HG03103 (cell line): ENCODE data around the gene ODAM.
"Not testable (repeated sequence)": the region's sequence is repeated elsewhere in the genome, so short reads cannot be mapped to it uniquely, and the experiment has no call there.

Source experiments
- ATAC-seq: cut with Tn5 transposase; IDR thresholded peaks from one replicate; pipeline ENCODE4 v1.9.1; 2021; ENCODE audit warnings: low read depth; ENCODE audit not compliant: unreplicated experiment

The ODAM gene

DNA sequence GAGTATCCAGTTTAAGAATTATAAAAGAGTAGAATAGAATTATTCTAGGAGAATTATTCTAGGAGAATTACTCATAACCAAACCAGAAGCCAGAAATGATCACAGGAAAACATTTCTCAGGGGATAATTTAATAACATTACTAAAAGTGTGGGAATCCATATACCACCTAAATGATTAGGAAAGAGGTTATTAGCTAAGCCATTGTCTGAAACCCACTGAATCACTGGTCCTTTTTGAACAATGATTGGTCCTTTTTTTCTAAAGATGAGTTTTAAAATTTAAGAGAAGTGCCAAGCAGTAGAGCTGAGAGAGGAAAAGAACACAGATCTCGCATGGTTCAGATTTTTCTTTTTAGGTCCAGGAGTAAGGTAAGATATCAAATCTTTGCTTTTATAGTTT, at the start of gene ODAM:
Gene ODAM (plus strand): TSS at position 301 of the 400 bp plus-strand sequence. CDS start 819 bp downstream, outside the sequence.
- ATAC-seq, result no peak

DNA sequence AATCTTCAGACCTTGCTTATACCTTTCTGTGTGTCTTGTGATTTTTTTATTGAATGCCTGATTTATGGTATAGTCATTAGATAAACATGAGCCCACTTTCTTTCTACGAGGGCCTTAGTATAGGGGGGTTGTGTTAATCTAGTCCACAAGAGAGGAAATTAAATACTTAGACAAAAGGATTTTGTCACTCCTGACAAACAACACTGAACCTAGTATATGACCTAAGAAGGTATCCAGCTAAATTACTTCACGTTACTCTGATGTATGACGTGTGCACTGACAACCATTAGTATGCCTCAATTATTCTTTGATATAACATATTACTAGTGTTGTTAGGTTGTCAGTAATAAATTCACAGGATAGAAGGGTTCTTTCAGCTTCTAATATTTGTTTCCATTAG, 44.3 kb upstream of the ODAM start:
- ATAC-seq, result no peak

- ATAC-seq, result no peak
Measured at GRCh38 chr4:70152088-70152487, 43.4 kb upstream of the ODAM start.

DNA sequence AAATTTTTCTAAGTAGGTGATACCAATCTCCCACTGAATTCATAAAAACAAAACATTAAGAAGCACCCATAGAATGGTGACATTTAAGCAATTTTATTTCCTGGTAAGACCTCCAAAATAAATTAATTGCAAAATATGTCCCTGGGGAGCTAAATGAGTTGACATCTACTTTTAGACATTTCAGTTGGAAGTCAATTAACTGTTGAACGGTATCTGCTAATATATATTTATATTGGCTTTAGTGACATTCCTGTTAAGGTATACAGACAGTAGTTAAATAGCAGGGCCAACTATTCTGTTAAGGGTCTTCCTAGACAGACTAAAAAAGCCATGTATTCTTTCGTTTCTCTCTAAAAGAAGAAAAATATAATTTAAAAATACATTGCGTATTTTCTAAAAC, 41.6 kb upstream of the ODAM start, which contains the start of gene PRR27:
Gene PRR27 (plus strand): TSS at position 301 of the 400 bp plus-strand sequence. CDS start 139 bp downstream, outside the sequence.
- ATAC-seq, result no peak

DNA sequence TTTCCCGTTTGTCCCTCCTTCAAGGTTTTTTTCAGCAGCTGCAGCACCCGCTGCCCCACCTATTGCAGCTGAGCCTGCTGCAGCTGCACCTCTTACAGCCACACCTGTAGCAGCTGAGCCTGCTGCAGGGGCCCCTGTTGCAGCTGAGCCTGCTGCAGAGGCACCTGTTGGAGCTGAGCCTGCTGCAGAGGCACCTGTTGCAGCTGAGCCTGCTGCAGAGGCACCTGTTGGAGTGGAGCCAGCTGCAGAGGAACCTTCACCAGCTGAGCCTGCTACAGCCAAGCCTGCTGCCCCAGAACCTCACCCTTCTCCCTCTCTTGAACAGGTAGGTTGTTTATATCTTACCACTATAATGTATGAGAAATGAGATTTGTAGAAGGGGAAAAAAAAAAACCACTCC, 36.9 kb upstream of the ODAM start:
- ATAC-seq, result no peak

DNA sequence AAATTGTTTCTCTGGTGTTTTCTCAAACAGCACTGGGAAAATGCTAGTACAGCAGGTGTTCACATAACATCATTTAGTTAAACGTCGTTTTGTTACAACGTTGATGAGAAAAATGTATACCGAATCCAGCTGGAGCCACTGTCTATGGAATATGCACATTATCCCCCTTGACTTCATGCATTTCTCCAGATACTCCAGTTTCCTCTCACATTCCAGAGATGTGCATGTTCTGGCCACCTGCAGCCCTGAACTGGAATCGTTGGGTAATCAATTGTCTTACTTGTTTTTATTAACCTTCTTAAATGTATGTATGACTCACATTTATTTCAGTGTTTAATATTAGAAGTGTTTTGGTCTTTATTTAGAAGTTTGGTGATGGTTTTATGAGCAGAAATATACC, 18.4 kb upstream of the ODAM start:
- ATAC-seq, result no peak

DNA sequence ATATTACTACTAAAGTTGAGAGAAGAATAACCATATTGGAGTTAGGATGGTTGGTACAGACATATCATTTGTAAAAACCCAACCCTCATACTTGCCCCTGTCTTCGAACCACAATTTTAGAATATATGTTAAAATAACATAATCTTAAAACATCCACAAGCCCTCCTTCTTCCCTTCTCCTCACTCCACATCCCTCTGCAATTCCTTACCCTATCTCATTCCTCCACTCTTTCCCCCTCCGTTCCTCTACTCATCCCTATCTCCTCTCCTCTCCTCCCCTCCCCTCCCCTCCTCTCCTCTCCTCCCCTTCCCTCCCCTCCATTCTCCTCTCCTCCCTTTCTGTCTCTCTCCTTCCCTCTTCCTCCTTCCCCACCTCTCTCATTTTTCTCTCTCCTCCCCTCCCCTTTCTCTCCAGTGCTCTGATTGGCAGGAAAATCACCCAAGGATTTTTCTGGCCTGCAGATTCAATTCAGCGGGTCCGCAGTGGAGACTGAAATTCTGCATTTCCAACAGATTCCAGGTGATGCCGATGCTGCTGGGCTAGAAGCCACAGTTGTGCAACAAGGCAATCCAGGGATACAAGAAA, 17.4 kb upstream of the ODAM start:
- ATAC-seq, result no peak

DNA sequence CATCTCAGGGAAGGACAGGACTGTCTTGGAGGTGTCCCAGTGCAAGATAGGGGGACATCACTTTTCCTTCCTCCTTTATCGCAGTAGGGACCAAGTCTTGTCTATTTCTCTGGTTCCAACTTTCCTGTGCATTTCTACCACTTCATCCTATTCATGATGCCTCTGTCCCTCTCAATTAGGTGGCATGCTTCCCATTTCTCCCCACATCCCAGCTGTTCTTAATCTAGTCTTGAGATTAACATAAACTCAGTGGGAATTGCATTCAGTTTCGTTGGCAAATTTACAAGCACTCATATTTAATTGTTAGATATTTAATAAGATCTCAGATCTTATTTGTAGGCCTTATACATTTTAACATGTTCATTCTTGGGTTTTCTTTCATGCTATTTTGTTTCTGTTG, 15.7 kb upstream of the ODAM start:
- no peak for ATAC-seq

- no peak for ATAC-seq
Measured at GRCh38 chr4:70181864-70182263, 13.7 kb upstream of the ODAM start.

DNA sequence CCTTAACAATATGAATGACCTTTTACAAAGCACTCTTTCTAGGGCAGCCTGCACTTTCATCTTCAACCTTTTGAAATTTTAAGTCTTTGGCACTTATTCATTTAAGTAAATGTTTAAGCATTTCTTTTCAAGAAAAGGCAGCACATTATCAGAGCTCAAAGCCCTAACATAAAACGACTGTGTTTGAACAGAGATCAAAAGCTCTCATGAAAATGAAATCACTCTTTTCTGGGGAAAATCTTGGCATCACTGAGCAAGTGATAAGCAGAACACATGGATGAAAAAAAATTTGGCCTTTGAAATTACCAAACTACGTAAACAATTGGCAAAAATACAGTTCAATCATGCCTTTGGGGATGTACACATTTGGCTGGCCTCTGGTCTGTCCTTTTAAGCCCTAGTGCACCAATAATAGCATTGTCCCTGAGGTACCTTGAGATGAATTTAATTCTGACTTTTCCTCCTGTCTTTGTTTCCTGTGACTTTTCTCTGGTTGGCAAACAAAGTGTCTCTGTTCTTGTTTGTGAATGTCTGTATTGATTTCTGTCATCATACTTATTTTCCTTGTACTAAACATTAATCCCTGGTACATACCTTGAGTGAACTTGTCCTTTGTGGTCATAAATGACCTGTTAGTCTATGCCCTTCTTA, 12.9 kb upstream of the ODAM start:
- no peak for ATAC-seq

GRCh38 chr4:70183168-70183939, 12.2 kb upstream of the ODAM start:
- ATAC-seq, result peak; percentile 68

DNA sequence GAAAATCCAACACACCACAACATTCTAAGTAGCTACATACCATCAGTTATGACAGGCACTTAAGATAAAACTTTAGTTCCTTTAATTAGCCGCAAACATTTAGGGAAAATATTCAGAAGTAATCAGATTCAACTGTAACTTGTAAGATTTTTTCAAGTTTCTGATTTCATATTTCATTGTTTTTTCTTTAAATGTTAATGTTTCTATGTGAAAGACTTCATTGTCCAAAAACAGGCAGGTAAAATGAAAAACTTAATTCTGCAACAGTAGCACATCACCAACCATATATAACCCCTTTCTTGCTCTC, 11.6 kb upstream of the ODAM start:
- no peak for ATAC-seq

GRCh38 chr4:70187216-70187615, 8.3 kb upstream of the ODAM start:
- no peak for ATAC-seq

- no peak for ATAC-seq
Measured at GRCh38 chr4:70190579-70190978, 4.9 kb upstream of the ODAM start.

DNA sequence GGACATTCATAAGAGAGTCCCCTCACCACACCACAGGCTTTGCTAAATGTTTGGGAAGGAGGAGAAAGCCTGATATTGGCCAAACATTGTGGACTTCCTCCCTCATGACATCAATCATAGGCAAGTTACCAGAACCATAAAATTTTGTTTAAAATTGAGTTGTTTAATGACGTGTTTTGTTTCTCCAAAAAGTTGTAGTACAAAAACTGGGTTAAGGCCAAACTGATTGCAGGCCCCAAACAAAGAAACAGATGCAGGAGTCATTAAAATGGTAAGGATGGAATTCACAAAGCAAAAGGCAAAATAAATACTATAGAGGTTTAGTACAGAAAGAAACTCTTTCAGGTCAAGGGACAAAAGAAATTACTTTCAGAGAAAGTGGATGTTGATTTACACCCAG, 3.9 kb upstream of the ODAM start:
- ATAC-seq, result no peak

DNA sequence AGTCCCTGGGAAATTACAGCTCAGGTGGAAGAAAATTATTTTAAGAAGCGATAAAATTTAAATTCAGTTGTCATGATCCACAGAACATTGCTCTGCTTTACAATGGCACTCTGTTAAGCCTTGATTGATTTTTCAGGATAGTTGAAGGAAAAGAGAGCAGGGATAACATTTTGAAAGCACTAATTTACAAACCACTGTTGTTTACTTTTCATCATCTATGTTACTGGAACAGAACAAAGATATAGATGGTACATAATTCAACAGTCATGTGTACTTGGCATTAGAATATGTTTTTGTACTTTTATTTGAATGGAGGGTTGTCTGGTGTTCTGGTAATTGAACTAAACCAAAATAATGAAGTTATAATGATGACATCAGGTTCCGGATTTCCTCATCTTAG, 2.6 kb upstream of the ODAM start:
- no peak for ATAC-seq

DNA sequence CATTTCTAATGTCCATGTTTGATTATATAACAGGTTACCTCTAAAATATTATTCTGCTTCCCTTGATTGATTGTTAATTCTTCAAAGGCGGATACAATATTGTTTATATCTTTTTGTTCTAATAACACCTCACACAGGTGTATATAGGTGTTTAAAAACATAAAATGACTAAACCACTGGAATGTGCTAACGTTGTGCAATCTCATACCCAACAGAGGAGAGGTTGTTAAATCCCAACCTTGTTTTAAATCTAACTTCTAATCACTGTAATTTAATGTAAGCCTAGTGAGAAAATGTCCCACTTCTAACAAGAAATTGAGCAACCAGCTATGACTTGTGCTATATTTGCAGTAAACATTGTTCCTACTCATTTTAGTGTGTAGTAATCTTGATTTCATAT, 1.3 kb downstream of the ODAM start:
- no peak for ATAC-seq

- ATAC-seq, result no peak
Measured at GRCh38 chr4:70197842-70198241, 2.3 kb downstream of the ODAM start.

GRCh38 chr4:70203601-70204000, 8.1 kb downstream of the ODAM start:
- ATAC-seq, result no peak

GRCh38 chr4:70212752-70213151, 17.2 kb downstream of the ODAM start:
- not testable (repeated sequence) for ATAC-seq

DNA sequence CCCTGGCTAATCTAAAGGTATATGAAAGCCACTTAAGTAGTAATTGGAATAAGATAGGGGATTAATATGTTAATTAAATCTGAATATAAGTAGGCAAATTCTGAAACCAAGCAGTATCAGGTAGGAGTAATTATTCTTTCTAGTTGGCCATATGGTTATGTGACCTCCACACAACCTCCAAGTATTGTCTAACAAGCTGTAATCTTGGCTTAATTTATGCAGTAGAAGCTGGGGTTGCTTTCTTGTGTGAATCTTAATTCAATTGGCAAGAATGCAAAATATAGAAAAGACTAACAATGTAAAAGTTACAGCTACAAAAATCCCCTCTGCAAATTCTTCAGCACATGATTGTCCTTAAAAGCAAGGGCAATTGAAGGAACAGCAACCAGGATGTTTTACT, 20.6 kb downstream of the ODAM start:
- ATAC-seq, result not testable (repeated sequence)

GRCh38 chr4:70216550-70216949, 21.0 kb downstream of the ODAM start:
- not testable (repeated sequence) for ATAC-seq
